Measurements from ENCODE around the gene HUS1.

The HUS1 gene

GRCh38 chr7:47915616-47915976 lies 63.8 kb downstream of the HUS1 start:
- no peaks in the 10 kb centered on the region for H3K4me1 ChIP-seq (ENCODE audit: insufficient read depth, low read length)
- no peak overlapping the region for H3K9ac ChIP-seq (ENCODE audit: low read depth, low read length)
- no peak overlapping the region for H3K27ac ChIP-seq (ENCODE audit: low read length)
- no peaks in the 10 kb centered on the region for H3K79me2 ChIP-seq (ENCODE audit: insufficient read depth, low read length)
- H3K4me2 ChIP-seq (ENCODE audit: insufficient read depth, low read length), result no peak overlapping the region
- DNase-seq (no peak), ATAC-seq (ENCODE audit: insufficient read depth, low read depth) (no peak)
- H3K27me3 ChIP-seq (ENCODE audit: insufficient read depth, low read length, poor library complexity), result no peaks in the 10 kb centered on the region
- no peaks in the 10 kb centered on the region for H3K9me3 ChIP-seq (ENCODE audit: insufficient read depth, low read length, severe bottlenecking)
- no peaks in the 10 kb centered on the region for H3K36me3 ChIP-seq (ENCODE audit: insufficient read depth, low read length)
- TF ChIP-seq CTCF (IDR thresholded peaks at IDR 0.05; ENCODE audit: borderline replicate concordance, extremely low read depth, low read length, poor library complexity, severe bottlenecking) (no peak), EZH2 (IDR thresholded peaks at IDR 0.05; ENCODE audit: borderline replicate concordance, low read depth, low read length, severe bottlenecking) (no peak)
- H3K4me3 ChIP-seq (ENCODE audit: low read depth in 1 of 2, low read length in 2 of 2), result no peak overlapping the region
- H2AFZ ChIP-seq (ENCODE audit: low read depth, low read length), result no peak overlapping the region
- H4K20me1 ChIP-seq (ENCODE audit: insufficient read depth, low read length), result no peaks in the 10 kb centered on the region

DNA sequence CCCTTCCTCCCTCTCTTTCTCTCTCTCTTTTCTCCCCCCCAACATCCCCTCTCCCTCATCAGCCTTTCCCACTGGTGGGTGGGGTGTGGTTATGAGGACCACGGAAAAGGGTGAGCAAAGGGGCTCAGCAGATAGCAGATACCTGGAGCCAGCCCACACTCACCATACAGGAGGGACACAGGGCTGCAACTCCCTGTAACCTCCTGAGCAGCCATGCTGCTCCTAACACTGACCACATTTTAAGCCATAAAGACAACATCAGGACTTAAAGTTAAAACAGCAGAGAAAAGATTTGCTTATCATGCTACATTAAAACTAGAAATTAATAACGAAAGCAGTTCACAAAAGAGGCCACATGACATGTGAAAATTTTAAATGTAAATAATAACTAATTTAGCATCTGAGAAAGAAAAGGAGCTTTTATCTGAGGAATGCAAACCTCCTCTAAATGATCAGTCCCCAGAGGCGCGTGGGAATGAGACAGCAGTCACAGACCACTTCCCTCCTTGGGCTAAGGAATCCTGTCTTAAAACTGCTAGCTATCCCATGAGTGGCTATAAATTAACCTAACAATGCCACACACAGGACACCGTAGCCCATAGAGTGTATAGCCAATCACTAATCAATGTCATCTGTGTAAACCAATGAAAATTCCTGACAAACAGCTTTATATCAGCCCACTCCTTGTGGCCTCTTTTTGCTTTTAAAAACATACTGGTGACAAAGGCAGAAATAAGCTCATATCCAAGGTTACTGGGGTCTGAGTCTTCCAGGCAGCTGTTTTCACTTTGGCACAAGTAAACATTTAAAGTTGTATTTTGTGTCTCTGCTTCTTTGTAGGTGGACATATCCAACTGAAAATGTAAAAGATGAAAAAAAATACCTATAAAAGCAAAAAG lies 64.4 kb downstream of the HUS1 start:
- Histone ChIP-seq H3K4me2 (ENCODE audit: insufficient read depth, low read length) (no peak overlapping the region), H3K4me1 (ENCODE audit: insufficient read depth, low read length) (no peaks in the 10 kb centered on the region), H2AFZ (ENCODE audit: low read depth, low read length) (no peak overlapping the region), H3K27me3 (ENCODE audit: insufficient read depth, low read length, poor library complexity) (no peaks in the 10 kb centered on the region), H3K4me3 (ENCODE audit: low read depth in 1 of 2, low read length in 2 of 2) (no peak overlapping the region), H3K36me3 (ENCODE audit: insufficient read depth, low read length) (no peaks in the 10 kb centered on the region), H3K9me3 (ENCODE audit: insufficient read depth, low read length, severe bottlenecking) (no peaks in the 10 kb centered on the region), H3K79me2 (ENCODE audit: insufficient read depth, low read length) (no peaks in the 10 kb centered on the region), H3K27ac (ENCODE audit: low read length) (no peak overlapping the region), H4K20me1 (ENCODE audit: insufficient read depth, low read length) (no peaks in the 10 kb centered on the region), H3K9ac (ENCODE audit: low read depth, low read length) (no peak overlapping the region)
- DNase-seq (no peak), ATAC-seq (ENCODE audit: insufficient read depth, low read depth) (no peak)
- TF ChIP-seq EZH2 (IDR thresholded peaks at IDR 0.05; ENCODE audit: borderline replicate concordance, low read depth, low read length, severe bottlenecking), result no peak
- TF ChIP-seq CTCF (IDR thresholded peaks at IDR 0.05; ENCODE audit: borderline replicate concordance, extremely low read depth, low read length, poor library complexity, severe bottlenecking), result no peak

Data from DND-41 (cell line).